ENCODE data around the gene SLC39A11.

SLC39A11 gene

DNA sequence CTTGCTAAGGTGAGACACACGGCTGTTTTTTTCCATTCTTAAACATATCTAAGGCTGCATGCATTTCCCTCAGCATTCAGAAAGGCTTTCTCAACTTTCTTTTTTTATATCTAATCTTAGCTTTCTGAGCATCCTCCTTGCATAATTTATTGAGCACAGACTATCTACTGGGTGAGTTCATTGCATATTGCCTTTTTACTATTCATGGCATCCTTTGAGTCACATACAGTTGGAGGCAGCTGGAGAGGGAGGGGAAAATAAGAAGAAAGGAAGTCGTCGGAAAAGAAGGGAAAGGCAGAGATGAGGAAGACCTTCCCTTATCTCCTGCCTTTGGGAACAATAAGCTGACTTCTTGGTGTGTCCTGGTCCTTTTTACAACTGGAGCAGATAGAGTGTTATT, 468.3 kb downstream of the SLC39A11 start:
- no peak for DNase-seq (ENCODE audit: low read depth, low spot score)

DNA sequence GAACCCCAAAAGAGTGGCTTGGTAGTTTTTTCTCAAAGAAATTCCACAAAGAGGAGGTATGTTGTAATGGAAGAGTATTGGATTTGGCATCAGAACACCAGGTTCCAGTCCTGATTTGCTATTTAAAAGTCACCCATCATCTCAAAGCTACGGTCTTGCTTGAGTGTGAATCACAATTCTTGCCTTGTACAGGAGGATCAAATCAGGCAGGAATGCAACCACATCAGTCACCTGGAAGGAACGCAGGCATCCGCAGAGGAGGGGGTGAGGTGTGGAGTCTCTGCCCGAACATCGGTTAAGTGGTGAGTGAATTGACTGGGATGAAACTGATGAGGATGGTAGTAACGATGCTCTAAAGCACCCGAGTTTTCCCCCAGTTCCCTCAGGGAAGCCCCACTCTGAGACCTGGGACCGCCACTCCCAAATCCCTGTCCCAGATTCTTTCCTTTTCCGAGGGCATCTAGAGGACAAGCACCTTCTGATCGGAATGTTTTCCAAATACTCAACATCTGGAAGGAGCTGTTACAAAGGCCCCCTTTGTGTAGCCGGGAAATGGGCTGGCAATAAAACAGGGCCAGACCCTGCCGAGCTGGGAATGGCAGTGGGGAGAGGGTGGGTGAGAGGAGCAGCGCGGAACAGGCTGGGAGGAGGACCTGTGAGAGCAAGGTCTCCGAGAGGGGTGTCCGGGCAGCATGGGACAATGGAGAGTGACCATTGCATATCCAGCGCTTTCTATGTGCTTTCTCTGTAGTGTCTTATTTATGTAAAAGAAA, 469.6 kb downstream of the SLC39A11 start:
- DNase-seq (ENCODE audit: low read depth, low spot score), result no peak

DNA sequence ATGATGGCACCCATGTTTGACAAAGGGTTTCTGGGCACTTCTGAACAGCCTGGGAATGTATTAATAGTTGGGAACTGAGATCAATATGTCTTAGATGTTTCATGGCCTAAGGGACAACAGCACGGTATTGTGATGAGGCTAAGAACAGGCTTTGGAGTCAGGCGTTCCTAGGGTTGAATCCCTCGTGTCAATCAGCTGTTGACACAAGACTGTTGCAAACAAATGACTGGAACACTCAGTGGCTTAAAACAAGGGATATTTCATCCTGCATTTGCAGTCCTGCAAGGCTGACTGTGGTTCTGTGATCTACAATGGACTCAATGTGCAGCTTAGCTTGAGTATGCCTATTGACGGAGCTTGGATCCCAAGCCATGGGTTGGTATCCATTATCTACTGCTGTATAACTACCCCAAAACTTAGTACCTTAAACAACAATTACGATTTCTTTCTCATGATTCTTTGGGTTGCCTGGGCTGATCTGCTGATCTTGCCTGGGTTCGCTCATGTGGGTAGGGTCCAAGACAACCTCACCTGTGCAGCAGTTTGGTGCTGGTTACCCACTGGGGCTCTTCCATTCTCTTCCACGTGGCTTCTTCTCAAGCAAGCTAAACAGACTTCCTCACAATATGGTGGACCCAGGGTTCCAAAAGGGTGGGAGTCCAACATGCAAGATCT, 472.4 kb downstream of the SLC39A11 start:
- DNase-seq (ENCODE audit: low read depth, low spot score), result no peak

DNA sequence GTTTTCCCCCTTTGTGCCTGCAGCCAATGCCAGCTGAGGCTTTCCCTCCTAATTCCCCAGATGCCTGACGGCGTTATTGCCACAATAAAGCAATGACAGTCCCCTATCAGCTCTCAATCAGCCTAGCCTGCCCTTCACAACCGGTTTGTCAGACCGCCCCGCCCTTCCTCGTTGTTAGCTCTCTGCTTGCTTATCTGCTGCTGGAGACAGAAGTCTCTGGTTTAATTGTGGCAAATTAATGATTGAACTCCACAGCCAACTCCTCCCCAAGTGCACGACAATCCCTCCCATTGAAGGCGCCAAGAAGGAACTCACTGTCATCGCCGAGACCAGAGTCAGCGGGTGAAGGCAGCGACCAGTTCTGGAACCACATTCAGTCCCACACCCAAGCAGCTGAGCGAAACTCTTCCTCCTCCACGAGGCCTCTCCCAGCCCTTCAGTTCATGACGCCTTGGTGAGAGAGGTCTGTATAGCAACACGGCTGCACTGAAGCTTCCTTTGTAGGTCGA, 474.4 kb downstream of the SLC39A11 start:
- DNase-seq (ENCODE audit: low read depth, low spot score), result no peak

DNA sequence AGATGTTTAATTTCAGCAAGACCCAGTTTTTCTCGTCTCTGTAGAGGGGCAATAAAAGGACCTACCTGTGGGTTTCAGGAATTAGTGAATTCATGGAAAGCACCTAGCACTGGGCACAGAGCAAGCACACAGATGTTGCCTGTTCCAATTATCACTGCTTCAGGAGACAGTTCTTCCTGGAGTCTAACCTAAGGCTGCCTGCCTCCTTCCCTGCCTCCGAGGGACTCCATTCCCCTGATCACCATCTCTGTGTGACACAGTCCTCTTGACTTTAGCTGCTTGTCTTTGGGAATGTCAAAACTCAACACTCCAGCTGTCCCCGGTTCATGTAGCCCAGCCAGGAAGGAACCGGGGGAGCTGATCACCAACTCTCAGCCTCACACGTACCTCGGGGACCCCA, 474.9 kb downstream of the SLC39A11 start:
- DNase-seq (ENCODE audit: low read depth, low spot score), result no peak

DNA sequence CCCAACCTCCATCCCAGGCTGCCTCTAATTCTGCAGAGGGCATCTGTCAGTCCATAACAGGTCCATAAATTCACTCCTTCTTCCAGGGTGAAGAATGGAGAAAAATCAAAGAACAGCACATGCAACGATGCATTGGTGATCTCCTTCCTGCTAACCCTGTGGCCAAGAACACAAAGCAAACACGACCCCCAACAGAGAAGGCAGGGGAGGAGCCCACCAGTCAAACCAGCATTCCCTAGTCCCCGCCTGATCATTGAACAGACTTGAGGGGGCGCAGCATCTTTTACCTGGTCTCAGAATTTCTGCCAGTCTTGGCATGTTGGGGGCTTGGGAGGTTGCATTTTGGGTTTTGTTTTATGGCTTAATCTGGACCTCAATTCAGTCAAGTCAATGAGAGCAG, 476.0 kb downstream of the SLC39A11 start:
- DNase-seq (ENCODE audit: low read depth, low spot score), result no peak

DNA sequence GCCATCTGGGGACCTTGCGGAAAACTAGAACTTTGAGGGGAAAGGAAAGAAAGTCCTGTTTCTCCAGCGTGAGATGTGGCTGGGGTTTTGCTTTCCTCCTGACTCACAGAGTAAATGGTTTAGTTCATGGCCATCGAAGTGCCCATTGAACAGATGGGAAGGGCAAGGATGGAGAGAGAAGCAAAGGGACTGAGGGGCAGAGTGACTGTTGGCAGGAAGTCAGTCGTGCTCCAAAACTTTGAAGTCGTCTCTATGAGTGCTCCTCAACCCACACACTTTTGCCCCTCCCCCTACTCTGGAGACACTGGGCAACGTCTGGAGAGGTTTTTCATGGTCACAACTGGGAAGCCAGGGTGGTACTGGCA, 476.9 kb downstream of the SLC39A11 start:
- DNase-seq (ENCODE audit: low read depth, low spot score), result no peak

DNA sequence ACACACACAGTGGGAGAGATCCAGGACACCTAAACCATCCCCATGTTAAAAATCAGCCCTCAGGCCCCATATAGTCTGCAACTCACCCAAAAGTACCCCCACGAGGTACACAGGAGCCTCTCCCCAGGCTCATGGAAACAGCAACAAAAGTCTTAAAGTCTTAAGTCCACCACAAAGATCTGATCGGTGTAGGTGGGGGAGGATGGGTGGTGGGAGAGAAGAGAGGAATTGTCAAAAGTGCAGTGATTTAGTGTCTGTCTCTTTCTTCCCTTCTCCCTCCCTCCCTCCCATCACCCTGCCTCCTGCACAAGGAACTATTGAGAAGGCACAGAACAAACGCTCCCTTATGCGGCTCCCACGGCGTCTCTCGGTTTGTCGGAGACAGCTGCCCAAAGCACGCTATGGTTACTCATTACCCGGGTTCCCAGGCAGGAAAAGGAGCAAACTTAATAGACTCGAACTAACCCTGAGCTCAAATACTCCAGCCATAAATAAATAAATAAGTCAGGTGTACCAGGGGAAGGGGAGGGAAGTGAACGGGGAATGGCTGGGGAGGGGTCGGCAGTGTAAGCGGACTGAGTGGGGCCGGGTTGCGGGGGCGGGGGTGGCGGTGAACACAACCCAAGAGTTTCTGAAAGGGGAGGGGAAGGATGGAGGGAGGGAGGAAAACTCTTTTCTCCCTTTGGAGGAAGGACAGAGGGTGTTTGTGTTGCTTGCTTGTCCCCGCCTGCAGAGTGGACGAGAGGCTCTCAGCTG, 477.4 kb downstream of the SLC39A11 start:
- DNase-seq (ENCODE audit: low read depth, low spot score), result no peak

DNA sequence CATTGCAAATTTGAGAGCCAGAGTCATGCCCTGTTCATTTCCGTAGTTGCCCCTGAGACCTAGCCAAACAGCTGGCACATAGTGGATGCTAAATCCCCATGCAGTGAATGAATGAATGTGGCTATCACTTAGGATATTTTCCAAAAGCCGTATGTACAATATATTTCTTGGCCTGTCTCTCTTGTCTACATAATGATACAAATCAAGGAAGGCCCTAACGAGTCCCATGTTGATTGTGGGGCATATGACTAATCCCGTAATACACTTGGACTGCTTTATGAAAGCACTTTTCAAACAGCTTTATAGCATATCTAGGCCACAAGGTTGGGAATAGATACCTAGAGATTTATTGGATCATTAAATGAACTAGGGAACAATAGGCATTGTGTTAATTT, 478.0 kb downstream of the SLC39A11 start:
- DNase-seq (ENCODE audit: low read depth, low spot score), result no peak

DNA sequence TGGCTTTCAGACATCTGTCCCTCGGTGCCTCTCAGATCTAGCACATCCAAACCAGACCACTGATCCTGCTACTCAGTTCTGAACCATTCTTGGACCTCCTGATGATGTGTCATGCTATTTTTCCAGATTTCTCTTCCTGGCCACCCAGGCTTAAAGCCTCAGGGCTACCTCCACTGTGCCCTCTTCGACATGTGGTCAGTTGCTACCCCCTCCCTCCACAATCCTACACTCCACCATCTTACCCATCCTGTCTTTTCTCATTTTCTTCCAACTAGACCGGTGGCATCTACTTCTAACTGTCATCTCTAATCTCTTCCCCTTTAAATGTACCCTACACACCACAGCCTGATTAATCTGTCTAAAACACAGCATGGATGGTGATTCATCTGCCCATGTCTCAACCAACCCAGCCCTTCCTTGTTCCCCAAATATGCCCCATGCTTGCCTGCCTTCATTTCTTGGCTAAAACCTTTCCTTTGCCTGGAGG, 478.6 kb downstream of the SLC39A11 start:
- no peak for DNase-seq (ENCODE audit: low read depth, low spot score)

DNA sequence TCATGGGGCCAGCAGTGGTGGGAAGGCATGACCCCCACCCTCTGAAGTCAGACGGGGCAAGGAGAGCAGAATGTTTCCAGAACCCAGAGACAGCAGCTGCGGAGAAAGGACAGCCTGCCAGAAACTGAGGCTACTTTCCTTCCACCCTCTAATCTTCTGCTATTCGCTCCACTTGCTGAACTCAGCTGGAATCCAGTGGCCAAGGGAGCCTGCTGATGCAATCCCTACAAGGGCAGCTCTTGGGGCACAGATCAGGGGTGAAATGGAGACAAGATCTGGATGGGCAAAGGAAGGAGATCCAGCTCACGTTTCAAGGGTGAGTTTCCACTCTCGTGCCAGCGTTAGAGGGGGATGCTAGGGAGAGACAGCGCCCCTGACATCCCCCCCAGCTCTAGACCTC, 479.1 kb downstream of the SLC39A11 start:
- no peak for DNase-seq (ENCODE audit: low read depth, low spot score)

DNA sequence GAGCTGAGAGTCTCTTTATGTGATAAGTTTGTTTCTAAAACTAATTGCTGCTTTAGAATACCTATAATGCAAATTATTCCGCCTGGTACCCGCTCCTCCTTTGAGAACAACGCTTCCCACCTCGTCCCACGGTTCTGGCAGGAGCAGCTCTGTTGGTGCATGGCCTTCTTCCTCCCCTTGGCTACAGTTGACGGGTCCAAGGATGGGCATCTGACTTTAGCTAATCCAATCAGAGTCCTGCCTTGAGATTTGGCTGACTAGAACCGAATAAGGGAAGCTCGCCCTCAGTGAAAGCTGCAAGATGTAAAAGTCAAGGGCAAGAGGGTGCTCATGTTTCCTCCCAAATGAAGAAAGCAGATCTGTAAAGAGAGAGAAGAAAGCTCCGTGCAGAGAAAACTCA, 481.3 kb downstream of the SLC39A11 start:
- DNase-seq (ENCODE audit: low read depth, low spot score), result no peak

DNA sequence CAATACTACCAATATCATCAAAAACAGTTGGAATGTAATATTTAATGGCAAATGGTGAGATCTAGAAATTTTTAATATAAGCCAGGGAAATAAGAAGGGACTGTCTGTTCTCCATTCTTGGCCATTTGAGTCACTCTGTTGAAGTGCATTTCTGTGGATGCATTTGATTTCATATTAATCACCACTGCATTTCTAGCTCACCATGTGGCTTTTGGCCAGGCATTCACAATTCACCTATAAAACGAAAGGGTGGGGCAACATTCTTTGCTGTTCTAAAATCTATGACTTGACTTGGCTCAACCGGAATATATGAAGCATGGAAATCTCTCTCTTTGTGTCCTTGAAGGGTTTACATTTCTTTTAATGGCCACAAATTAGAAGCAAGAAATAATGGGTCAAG, 483.0 kb downstream of the SLC39A11 start:
- DNase-seq (ENCODE audit: low read depth, low spot score), result no peak

DNA sequence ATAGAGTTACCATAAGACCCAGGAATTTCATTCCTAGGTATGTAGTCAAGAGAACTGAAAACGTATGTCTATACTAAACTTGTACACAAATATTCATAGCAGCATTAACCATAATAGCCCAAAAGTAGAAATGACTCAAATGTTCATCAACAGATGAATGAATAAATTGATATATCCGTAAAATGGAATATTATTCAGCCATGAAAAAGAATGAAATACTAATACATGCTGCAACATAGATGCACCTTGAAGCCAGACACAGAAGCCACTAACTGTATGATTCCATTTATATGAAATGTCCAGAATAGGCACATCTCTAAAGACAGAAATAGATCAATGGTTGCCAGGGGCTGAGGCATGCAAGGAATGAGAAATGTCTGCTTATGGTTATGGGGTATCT, 484.1 kb downstream of the SLC39A11 start:
- DNase-seq (ENCODE audit: low read depth, low spot score), result no peak

DNA sequence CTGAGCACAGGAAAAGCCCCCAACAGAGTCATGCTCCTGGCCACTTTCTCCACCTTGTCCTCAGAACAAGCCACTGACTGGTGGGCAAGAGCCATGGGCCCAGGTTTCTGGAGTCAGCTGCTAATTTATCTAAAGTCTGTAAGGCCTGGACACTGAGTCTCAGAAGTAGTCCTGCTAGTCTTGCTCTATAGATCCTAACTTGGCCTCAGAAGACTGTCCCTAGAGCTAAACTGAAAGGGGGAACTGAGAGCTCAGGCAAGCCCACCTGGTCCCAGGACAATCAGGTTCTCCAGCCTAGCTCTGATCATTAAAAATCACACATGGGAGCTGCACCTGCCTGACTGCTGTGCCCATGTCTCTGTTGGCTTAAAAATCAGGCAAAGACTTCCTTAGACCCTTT, 485.8 kb downstream of the SLC39A11 start:
- DNase-seq (ENCODE audit: low read depth, low spot score), result no peak

DNA sequence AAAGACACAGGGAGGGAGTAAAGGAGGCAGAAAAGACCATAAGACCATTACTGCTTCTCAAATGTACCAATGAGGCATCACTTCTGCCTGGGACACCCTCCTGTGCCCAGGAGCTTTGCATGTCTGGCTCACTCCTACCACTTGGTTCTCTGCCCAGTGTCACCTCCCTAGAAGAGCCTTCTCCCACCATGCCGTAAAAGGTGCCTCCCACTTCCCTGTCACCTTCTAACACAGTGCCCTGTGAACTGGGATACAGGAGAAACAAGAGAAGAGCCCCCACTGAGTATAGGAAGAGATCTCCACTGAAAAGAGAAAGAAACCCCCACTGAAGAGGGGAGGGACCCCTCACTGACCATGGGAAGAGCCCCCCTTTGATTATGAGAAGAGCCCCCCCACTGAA, 486.9 kb downstream of the SLC39A11 start:
- DNase-seq (ENCODE audit: low read depth, low spot score), result no peak

DNA sequence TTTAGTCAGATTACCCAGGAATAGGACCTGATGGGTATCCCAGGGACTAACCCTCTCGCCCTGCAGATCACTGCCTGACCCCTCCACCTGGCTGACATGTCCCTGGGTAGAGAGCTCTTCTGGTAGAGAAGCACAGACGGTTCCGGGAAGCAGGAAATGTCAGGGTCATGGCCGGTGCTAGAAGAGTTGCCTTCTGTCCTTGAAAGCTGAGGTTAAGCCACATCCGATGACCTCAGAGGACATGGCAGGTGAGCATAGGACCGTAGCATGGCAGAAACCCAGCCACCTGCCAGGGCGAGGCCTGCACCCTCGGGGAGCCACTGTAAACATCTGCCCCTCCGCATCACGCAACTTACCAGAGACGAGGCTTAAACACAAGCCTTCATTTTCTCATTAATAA, 488.0 kb downstream of the SLC39A11 start:
- DNase-seq (ENCODE audit: low read depth, low spot score), result no peak

DNA sequence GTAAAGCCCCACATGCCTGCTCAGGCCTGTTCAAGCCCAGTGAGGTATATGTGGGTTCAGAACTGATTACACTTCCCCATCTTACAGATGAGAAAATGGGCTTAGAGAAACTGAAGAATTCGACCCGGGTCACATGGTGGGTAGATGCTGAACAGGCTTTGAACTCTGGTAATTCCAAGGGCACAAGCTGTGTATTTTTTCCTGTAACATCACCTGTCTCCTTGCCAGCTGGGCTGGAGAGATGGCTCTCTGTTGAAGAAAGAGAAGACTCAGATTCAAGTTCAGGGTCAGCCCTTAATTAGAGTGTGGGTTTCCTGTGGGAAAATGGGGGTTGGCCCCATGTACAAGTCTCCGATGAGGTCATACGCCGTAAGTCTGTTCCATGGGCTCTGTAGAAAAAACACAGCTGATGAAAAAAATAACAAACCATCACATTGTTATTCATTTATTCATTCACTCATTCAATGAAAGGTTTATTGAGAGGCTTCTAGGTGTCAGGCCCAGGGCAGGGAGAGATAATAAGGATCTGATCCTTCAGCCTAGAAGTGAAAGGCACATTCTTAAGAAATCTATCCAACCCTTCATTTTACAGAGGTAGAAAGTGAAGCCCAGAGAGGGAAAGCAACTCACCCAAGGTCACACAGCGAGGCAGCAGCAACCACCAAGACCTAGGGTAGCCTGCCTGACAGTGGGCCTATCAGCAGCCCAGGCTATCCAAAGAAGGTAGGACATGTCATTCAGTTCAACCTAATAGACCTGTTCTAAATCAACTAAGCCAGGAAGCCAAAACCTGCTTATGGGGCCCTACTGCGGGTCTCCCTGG, 488.9 kb downstream of the SLC39A11 start:
- DNase-seq (ENCODE audit: low read depth, low spot score), result no peak

DNA sequence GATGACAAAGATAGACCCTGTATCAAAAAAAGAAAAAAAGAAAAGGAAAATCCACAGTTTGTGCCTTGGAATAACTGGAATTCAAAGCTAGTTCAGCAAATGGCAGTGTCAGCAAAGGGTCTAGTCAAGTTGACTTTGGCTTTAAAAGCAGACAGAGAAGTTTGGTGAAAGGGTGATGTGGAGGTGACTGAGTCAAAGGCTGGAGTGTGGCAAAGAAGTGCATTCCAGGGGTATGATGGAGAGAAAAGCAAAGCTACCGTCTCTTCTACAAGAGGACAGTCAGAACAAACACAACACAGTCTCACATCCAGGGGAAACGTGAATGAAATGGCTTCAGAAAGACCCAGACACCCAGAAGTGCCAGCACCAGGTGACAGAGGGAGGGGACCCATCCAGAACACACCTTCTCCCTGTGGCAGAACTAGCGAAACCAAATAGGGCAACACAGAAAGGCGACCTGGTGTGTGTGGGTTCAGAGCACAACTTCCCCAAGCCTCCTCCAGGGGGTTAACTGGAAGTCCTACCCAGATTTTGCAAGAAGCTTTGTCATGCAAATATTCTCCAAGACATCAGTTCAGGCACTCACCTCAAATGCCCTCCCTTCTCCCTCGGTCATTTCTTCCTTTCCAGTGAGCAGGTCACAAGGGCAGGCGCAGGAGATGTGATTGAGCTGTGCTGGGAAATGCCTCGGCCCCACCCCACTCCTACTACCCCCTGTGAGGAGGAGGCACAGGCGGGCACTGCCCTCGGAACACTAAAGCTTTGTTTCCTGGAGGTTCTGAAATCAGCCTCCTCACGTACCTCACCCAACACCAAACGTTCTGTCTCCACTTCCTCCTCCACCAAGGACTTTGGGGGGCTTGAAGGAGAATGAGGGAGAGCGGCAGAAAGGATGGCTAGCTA, 489.7 kb downstream of the SLC39A11 start:
- DNase-seq (ENCODE audit: low read depth, low spot score), result no peak

DNA sequence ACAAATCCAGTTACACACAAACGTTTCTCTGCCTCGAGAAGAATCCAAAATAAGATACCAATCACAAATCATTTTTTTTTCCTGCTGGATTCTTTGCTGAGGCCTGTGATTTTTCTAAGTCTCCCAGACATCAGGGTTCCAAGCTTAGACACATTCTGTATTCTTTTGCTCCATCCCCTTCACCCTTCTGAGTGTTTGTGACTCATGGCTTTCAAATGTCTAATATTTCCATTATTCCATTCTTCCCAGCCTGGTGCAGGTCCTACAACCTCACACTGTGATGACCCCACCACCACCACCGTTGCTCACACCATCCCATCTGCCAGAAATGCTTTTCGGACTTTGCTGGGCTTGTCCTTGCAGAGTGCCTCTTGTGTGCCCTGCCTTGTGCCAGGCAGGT, 491.6 kb downstream of the SLC39A11 start:
- DNase-seq (ENCODE audit: low read depth, low spot score), result no peak

DNA sequence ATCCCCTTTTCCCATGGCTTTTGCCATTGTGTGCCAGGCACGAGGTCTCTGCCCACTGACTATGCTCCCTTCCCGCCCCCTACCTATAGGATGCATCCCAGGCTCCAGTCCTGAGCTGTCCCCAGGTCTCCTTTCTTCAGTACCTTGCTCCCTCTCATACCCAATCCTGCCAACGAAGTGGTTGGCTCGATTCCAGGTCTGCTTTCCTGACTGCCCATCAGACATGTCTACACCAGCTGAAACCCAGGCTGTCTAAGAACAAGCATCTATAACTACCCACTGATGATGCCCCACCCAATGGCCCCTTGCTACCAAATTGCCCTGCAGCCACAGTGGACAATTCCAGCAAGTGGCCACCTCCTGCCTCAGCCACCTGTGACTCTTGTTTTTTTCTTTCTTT, 492.6 kb downstream of the SLC39A11 start:
- DNase-seq (ENCODE audit: low read depth, low spot score), result no peak

All from activated naive CD8-positive, alpha-beta T cell treated with anti-CD3 and anti-CD28 coated beads, Interleukin-2, amount 50 U/mL, for 16 hours (primary cell).